Activated B cell treated with CpG ODN at 0.5 μM for 24 hours (primary cell): ENCODE results near the gene REEP2. TPM values are rescaled to one million over a fixed set of nuclear protein-coding genes. Genes with fewer than 3 reads are reported as not detected.

ENCODE experiments used
- ATAC-seq: fragments of 200-7000 bp; cut with Tn5 transposase; one replicate; pipeline ENCODE4 v1.10.0; 2021; ENCODE audit warnings: low read depth, mild to moderate bottlenecking, moderate library complexity
- CTCF ChIA-PET: fragments of 350-600 bp; sonication (Branson Sonifier 250); formaldehyde crosslinking; loops from one replicate; lab custom pipeline; 2021; ENCODE audit warnings: antibody characterized with exemption; lab: Charles Lee
- POLR2A ChIA-PET: fragments of 350-600 bp; sonication (Branson Sonifier 250); formaldehyde crosslinking; loops from one replicate; lab custom pipeline; 2021; ENCODE audit warnings: antibody characterized with exemption; lab: Charles Lee
- DNase-seq: peaks from one replicate; pipeline ENCODE4 v3.0.0; 2022
- H3K27ac Mint-ChIP-seq: one replicate; pipeline ENCODE4 v1.8.0; 2020; ENCODE audit warnings: mixed read lengths
- H3K27me3 Mint-ChIP-seq: one replicate; pipeline ENCODE4 v1.8.0; 2021; ENCODE audit warnings: mixed read lengths
- H3K36me3 Mint-ChIP-seq: one replicate; pipeline ENCODE4 v1.8.0; 2021; ENCODE audit warnings: low read depth, mixed read lengths
- H3K4me1 Mint-ChIP-seq: one replicate; pipeline ENCODE4 v1.8.0; 2021; ENCODE audit warnings: mixed read lengths
- H3K4me3 Mint-ChIP-seq: one replicate; pipeline ENCODE4 v1.8.0; 2020; ENCODE audit warnings: mild to moderate bottlenecking, mixed read lengths
- H3K9me3 Mint-ChIP-seq: one replicate; pipeline ENCODE4 v1.8.0; 2020; ENCODE audit warnings: mixed read lengths
- intact Hi-C: fragments of 100-400 bp; cut with micrococcal nuclease; formaldehyde crosslinking; loops from one replicate; pipeline ENCODE4 v1.15.1; 2024
- total RNA-seq: library from RNA; stranded (reverse); gene quantifications from 2 replicates; pipeline ENCODE4 v1.2.3, GENCODE V29; 2022
- TF ChIP-seq, protein P1 (sequence below): fragments of 200-600 bp; IDR thresholded peaks from one replicate; pipeline ENCODE4 v1.8.0; 2022; ENCODE audit warnings: antibody characterized with exemption, mild to moderate bottlenecking

REEP2 gene
- total RNA-seq, 1 donor from 2014 or later = not detected

DNA sequence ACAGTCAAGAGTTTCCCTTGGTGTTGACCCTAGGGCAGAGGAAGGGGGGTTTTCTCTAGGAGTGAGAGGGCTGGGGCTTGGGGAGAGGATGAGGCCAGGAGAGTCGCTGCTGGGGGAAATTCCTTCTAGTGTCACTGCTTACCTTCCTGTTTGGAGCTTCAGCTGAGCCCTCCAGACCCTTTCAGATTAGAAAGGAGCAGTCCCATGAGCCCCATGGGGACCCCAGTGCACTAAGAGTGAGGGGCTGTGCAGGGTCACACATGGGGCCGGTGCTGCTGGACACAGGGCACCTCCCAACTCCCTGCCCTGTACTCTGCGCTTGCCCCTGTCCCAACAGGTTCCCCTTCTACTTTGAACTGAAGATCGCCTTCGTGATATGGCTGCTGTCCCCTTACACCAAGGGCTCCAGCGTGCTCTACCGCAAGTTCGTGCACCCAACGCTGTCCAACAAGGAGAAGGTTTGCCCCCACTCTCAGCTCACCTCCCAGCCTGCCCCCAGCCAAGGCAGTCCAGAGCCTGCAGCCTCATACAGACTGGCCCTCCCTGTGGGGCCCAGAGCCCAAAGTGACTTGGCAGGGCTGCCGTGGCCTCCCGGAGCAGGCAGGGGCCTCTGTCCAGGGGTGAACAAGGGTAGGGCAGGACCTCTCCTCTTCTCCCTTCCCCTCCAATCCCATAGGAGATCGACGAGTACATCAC, 5.4 kb downstream of the REEP2 start:
- Mint-ChIP-seq H3K27me3 (no peaks in the 10 kb centered on the region), H3K4me1 (peaks cover 4% of the 10 kb centered on the region), H3K9me3 (no peaks in the 10 kb centered on the region), H3K36me3 (no peaks in the 10 kb centered on the region), H3K4me3 (no peak overlapping the region), H3K27ac (no peak overlapping the region)
- DNase-seq (no peak), ATAC-seq (no peak)
- ChIA-PET CTCF (interaction anchor here (0.6 kb wide), 1 partner anchor 56 kb away, joined by 3 read pairs; no protein-coding TSS in a partner anchor), POLR2A (no interaction called here)
- TF ChIP-seq, protein P1, sequence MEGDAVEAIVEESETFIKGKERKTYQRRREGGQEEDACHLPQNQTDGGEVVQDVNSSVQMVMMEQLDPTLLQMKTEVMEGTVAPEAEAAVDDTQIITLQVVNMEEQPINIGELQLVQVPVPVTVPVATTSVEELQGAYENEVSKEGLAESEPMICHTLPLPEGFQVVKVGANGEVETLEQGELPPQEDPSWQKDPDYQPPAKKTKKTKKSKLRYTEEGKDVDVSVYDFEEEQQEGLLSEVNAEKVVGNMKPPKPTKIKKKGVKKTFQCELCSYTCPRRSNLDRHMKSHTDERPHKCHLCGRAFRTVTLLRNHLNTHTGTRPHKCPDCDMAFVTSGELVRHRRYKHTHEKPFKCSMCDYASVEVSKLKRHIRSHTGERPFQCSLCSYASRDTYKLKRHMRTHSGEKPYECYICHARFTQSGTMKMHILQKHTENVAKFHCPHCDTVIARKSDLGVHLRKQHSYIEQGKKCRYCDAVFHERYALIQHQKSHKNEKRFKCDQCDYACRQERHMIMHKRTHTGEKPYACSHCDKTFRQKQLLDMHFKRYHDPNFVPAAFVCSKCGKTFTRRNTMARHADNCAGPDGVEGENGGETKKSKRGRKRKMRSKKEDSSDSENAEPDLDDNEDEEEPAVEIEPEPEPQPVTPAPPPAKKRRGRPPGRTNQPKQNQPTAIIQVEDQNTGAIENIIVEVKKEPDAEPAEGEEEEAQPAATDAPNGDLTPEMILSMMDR = no peak
- intact Hi-C loops = no loop called here

DNA sequence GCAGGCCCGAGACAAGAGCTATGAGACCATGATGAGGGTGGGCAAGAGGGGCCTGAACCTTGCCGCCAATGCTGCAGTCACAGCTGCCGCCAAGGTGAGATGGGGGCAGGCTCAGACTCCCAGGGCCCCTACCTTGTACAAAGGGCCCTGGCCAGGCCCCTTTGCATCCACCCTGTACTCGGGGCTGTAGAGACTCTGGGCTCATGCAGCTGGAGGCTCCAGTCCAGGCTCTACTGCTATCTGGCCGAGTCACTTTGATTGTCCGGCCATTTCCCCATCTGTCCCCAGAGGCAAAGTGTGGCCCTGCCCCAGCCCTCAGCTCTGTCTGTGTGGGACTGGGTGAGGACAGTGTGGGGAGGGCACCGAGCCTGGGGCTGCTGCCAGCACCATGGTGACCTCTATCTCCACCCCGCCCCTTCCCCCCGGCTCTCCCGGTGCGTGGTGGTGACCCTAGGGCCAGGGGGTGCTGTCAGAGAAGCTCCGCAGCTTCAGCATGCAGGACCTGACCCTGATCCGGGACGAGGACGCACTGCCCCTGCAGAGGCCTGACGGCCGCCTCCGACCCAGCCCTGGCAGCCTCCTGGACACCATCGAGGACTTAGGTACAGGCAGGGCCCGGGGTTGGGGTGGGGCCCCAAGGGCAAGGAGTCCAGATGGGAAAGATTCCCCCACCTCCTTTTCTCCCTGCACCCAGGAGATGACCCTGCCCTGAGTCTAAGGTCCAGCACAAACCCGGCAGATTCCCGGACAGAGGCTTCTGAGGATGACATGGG, 6.1 kb downstream of the REEP2 start:
- H3K36me3 Mint-ChIP-seq = no peaks in the 10 kb centered on the region
- ChIA-PET POLR2A (no interaction called here), CTCF (interaction anchor here (1.2 kb wide), 1 partner anchor 58 kb away, joined by 3 read pairs; no protein-coding TSS in a partner anchor)
- H3K4me3 Mint-ChIP-seq = no peak overlapping the region
- no peak overlapping the region for H3K27ac Mint-ChIP-seq
- intact Hi-C loops = no loop called here
- TF ChIP-seq, protein P1 = no peak
- DNase-seq (no peak), ATAC-seq (no peak)
- peaks cover 2% of the 10 kb centered on the region for H3K27me3 Mint-ChIP-seq
- H3K4me1 Mint-ChIP-seq = peaks cover 2% of the 10 kb centered on the region
- no peaks in the 10 kb centered on the region for H3K9me3 Mint-ChIP-seq

DNA sequence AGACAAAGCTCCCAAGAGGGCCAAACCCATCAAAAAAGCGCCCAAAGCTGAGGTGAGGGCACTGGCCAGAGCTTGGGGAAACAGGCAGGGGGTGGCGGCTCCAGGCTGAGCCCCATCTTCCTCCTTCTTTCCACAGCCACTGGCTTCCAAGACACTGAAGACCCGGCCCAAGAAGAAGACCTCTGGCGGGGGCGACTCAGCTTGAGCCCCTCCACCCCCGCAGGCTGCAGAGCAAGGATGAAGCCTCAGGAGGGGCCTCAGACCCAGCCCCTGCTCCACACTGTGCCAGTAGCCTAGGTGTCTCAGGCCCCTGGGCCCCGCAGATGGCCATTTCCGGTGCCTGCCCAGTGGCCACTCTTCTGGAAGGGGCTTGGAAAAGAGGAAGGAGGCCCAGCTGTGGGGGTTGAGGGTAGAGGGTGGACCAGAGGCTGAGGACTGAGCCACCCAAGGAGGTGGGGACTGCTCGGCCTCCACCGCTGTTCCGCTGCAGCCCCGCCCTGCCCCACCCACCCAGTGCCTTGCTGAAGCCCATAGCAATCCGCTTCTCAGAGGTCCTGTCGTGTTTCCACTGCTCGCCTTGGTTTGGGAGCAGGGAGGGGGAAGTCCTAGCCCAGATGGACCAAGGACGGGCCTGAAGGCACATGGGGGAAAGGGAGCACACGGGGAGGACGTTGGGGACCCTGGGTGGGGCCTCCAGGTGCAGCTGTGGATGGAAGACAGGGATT, 6.9 kb downstream of the REEP2 start:
- POLR2A ChIA-PET = no interaction called here

DNA sequence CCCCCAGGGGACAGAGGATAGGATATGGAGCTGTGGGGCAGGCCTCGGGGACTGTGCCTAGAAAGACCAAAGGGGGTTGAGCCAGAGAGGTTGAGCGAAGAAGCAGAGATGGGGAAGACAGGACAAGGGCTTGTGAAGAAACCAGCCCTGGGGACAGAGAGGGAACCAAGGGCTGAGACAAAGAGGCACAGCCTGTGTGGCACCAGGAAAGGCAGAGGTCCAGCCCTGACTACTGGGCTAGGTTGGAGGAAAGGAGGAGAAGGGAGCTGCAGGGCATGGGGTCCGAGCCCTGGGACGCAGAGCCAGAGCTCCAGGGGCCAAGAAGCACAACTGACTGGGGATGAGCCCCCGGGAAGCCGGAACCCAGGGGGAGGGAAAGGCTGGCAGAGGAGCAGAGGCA, 9.2 kb downstream of the REEP2 start:
- intact Hi-C loops = no loop called here
- H3K27me3 Mint-ChIP-seq = peaks cover 4% of the 10 kb centered on the region
- no peak for DNase-seq
- H3K9me3 Mint-ChIP-seq = no peaks in the 10 kb centered on the region
- TF ChIP-seq, protein P1 = no peak
- no peak overlapping the region for H3K27ac Mint-ChIP-seq
- H3K4me3 Mint-ChIP-seq = no peak overlapping the region
- H3K4me1 Mint-ChIP-seq = peaks cover 6% of the 10 kb centered on the region
- no peaks in the 10 kb centered on the region for H3K36me3 Mint-ChIP-seq
- no peak for ATAC-seq
- CTCF ChIA-PET = interaction anchor here (1.8 to 5.0 kb wide), 2 partner anchors 56 to 100 kb away, joined by 8 to 76 read pairs; no protein-coding TSS in a partner anchor
- POLR2A ChIA-PET = interaction anchor here (1.4 kb wide), 1 partner anchor 96 kb away, joined by 4 read pairs; the partner anchor contains the start of gene KDM3B

More for the DNA sequence above, 6.9 kb downstream of the REEP2 start:
- Mint-ChIP-seq H3K36me3 (no peaks in the 10 kb centered on the region), H3K27me3 (peaks cover 4% of the 10 kb centered on the region), H3K4me3 (no peak overlapping the region), H3K9me3 (no peaks in the 10 kb centered on the region), H3K27ac (no peak overlapping the region), H3K4me1 (peaks cover 6% of the 10 kb centered on the region)
- DNase-seq (no peak), ATAC-seq (no peak)
- intact Hi-C loops = no loop called here
- CTCF ChIA-PET = interaction anchor here (1.2 kb wide), 1 partner anchor 57 kb away, joined by 3 read pairs; no protein-coding TSS in a partner anchor
- TF ChIP-seq, protein P1 = no peak
